AG04449 (cell line): Measurements from ENCODE around the gene PDSS2.

Source experiments
- CTCF ChIA-PET: fragments of 350-600 bp; formaldehyde crosslinking; extraction: SDS; loops from one replicate; lab custom pipeline; 2021; ENCODE audit warnings: antibody characterized with exemption; lab: Yijun Ruan, JAX
- POLR2A ChIA-PET: fragments of 400-600, 350-600 bp; formaldehyde crosslinking; extraction: SDS; loops from one replicate; lab custom pipeline; 2020; ENCODE audit warnings: antibody characterized with exemption, inconsistent platforms; lab: Yijun Ruan, JAX
- DNase-seq: peaks from one replicate; pipeline ENCODE4 v3.0.0-alpha.2; 2010; ENCODE audit warnings: low read depth, low spot score
- H3K4me3 ChIP-seq: 2 replicates; pipeline ENCODE4 v1.5.1; 2011; ENCODE audit warnings: low read depth, mild to moderate bottlenecking, control low read depth, low read length
- CTCF ChIP-seq: IDR thresholded peaks from one replicate; pipeline ENCODE4 v1.5.1; 2011; ENCODE audit warnings: mild to moderate bottlenecking, moderate library complexity, low read length, control low read depth, inconsistent platforms; ENCODE audit not compliant: insufficient read depth; ENCODE audit errors: missing control alignments

Gene PDSS2

GRCh38 chr6:107186047-107186446 is 273.3 kb downstream of the PDSS2 start:
- H3K4me3 ChIP-seq: no peak overlapping the region
- POLR2A ChIA-PET: no interaction called here
- CTCF ChIA-PET: interaction anchor here (0.6 kb wide), 2 partner anchors 428 to 575 kb away, joined by 3 read pairs; no protein-coding TSS in a partner anchor
- TF ChIP-seq CTCF: no peak
- no peak for DNase-seq

- TF ChIP-seq CTCF: no peak
- H3K4me3 ChIP-seq: no peak overlapping the region
- POLR2A ChIA-PET: no interaction called here
- DNase-seq: no peak
- CTCF ChIA-PET: interaction anchor here (0.6 kb wide), 2 partner anchors 428 to 575 kb away, joined by 3 read pairs; no protein-coding TSS in a partner anchor
Observed at GRCh38 chr6:107185391-107185970, 273.9 kb downstream of the PDSS2 start.

GRCh38 chr6:107184435-107184834 is 274.9 kb downstream of the PDSS2 start:
- TF ChIP-seq CTCF: no peak
- CTCF ChIA-PET: interaction anchor here (0.6 kb wide), 1 partner anchor 202 kb away, joined by 4 read pairs; no protein-coding TSS in a partner anchor
- no peak overlapping the region for H3K4me3 ChIP-seq

DNA sequence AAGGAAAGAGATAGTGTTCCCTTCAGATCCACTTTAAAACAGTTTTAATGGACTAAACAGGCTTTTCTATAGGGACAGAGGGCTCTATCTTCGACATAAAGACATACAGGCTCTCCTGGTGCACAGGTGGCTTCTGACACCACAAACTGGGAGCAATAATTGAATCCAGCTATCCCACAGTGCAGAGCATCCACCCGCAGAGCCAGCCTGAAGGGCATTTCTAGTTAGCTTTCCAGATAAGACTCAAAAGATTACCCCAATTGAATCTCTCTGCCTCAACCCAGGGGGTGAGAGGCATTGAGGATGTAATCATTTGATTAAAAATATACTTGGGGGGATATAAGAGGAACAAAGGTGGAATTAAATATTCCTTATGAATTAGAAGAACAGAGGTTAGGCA is 279.3 kb downstream of the PDSS2 start:
- POLR2A ChIA-PET: no interaction called here
- CTCF ChIA-PET: interaction anchor here (0.8 kb wide), 1 partner anchor 16 kb away, joined by 4 read pairs; no protein-coding TSS in a partner anchor
- H3K4me3 ChIP-seq: no peak overlapping the region
- no peak for DNase-seq
- TF ChIP-seq CTCF: no peak

More at GRCh38 chr6:107184435-107184834, 274.9 kb downstream of the PDSS2 start:
- no peak for DNase-seq
- POLR2A ChIA-PET: no interaction called here

- ChIA-PET CTCF (interaction anchor here (1.0 kb wide), 1 partner anchor 15 kb away, joined by 3 read pairs; no protein-coding TSS in a partner anchor), POLR2A (interaction anchor here (0.6 kb wide), 1 partner anchor 129 kb away, joined by 3 read pairs; no protein-coding TSS in a partner anchor)
- no peak for DNase-seq
- no peak overlapping the region for H3K4me3 ChIP-seq
- TF ChIP-seq CTCF: no peak
Observed at GRCh38 chr6:107179004-107179403, 280.4 kb downstream of the PDSS2 start.

- no peak for TF ChIP-seq CTCF
- ChIA-PET POLR2A (no interaction called here), CTCF (no interaction called here)
- H3K4me3 ChIP-seq: no peak overlapping the region
- DNase-seq: peak; percentile 9
Observed at GRCh38 chr6:107173779-107174178, 285.6 kb downstream of the PDSS2 start.
